ENCODE measurements around the gene SEPTIN11. TPM values are rescaled to one million over a fixed set of nuclear protein-coding genes. Genes with fewer than 3 reads are reported as not detected.

The SEPTIN11 gene
- total RNA-seq, 1 donor from 2014 or later, result 623 TPM

DNA sequence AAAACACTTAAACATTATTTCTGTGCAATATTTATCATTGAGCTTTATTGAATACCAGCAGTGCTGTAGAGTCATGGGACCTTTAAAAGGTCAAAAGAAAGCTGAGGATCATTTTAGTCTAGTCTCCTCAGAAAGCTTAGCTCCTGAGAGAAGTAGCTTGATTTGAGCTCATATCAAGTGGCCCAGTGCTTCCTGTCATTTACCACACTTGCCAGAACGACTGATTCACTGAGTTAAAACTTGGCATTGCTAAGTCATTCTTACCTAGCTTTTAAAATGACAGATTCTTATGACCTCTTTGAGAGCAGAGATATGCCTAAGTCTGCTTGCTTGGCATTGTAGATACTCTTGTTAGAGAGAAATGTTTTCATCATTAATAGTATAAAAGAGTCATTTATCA lies 15.2 kb downstream of the SEPTIN11 start:
- Histone ChIP-seq H4K20me1 (ENCODE audit: insufficient read depth, low read length) (peaks cover 88% of the 10 kb centered on the region), H3K4me1 (ENCODE audit: insufficient read depth, low read length) (peaks cover 3% of the 10 kb centered on the region), H3K4me3 (ENCODE audit: insufficient read depth, low read depth, low read length) (no peak overlapping the region), H3K27me3 (ENCODE audit: insufficient read depth, low read length) (no peaks in the 10 kb centered on the region), H3K79me2 (ENCODE audit: insufficient read depth, low read length) (peaks cover 95% of the 10 kb centered on the region), H3K9ac (ENCODE audit: low read length) (no peak overlapping the region), H2AFZ (ENCODE audit: low read depth, low read length) (no peak overlapping the region), H3K36me3 (ENCODE audit: insufficient read depth, low read length) (no peaks in the 10 kb centered on the region), H3K27ac (ENCODE audit: low read depth, low read length) (no peak overlapping the region), H3K9me3 (ENCODE audit: insufficient read depth, low read depth, low read length) (no peaks in the 10 kb centered on the region), H3K4me2 (ENCODE audit: low read length) (no peak overlapping the region)
- Mint-ChIP-seq H3K9me3 (ENCODE audit: unreplicated experiment) (no peaks in the 10 kb centered on the region), H3K27me3 (ENCODE audit: low read depth, unreplicated experiment) (no peaks in the 10 kb centered on the region), H3K4me3 (ENCODE audit: unreplicated experiment) (no peak overlapping the region), H3K4me1 (ENCODE audit: low read depth, unreplicated experiment) (peaks cover 41% of the 10 kb centered on the region), H3K36me3 (ENCODE audit: low read depth, unreplicated experiment) (peaks cover 28% of the 10 kb centered on the region), H3K27ac (ENCODE audit: unreplicated experiment) (no peak overlapping the region)
- FAIRE-seq (no peak), DNase-seq (ENCODE audit: low read depth) (no peak)
- TF ChIP-seq CTCF (IDR thresholded peaks at IDR 0.05; ENCODE audit: insufficient read depth, low read depth, low read length) (no peak), EZH2 (IDR thresholded peaks at IDR 0.05; ENCODE audit: insufficient read depth, low read length) (no peak)

- Histone ChIP-seq H3K4me1 (ENCODE audit: insufficient read depth, low read length) (peaks cover 3% of the 10 kb centered on the region), H3K36me3 (ENCODE audit: insufficient read depth, low read length) (no peaks in the 10 kb centered on the region), H3K9me3 (ENCODE audit: insufficient read depth, low read depth, low read length) (no peaks in the 10 kb centered on the region), H3K27ac (ENCODE audit: low read depth, low read length) (no peak overlapping the region), H3K9ac (ENCODE audit: low read length) (no peak overlapping the region), H3K4me3 (ENCODE audit: insufficient read depth, low read depth, low read length) (no peak overlapping the region), H2AFZ (ENCODE audit: low read depth, low read length) (no peak overlapping the region), H3K4me2 (ENCODE audit: low read length) (no peak overlapping the region), H4K20me1 (ENCODE audit: insufficient read depth, low read length) (peaks cover 85% of the 10 kb centered on the region), H3K27me3 (ENCODE audit: insufficient read depth, low read length) (no peaks in the 10 kb centered on the region), H3K79me2 (ENCODE audit: insufficient read depth, low read length) (peaks cover 95% of the 10 kb centered on the region)
- Mint-ChIP-seq H3K27ac (ENCODE audit: unreplicated experiment) (no peak overlapping the region), H3K27me3 (ENCODE audit: low read depth, unreplicated experiment) (no peaks in the 10 kb centered on the region), H3K9me3 (ENCODE audit: unreplicated experiment) (no peaks in the 10 kb centered on the region), H3K36me3 (ENCODE audit: low read depth, unreplicated experiment) (peaks cover 25% of the 10 kb centered on the region), H3K4me1 (ENCODE audit: low read depth, unreplicated experiment) (peaks cover 39% of the 10 kb centered on the region), H3K4me3 (ENCODE audit: unreplicated experiment) (no peak overlapping the region)
- FAIRE-seq, result peak; percentile 20
- TF ChIP-seq CTCF (IDR thresholded peaks at IDR 0.05; ENCODE audit: insufficient read depth, low read depth, low read length), result no peak
- no peak for TF ChIP-seq EZH2 (IDR thresholded peaks at IDR 0.05; ENCODE audit: insufficient read depth, low read length)
- no peak for DNase-seq (ENCODE audit: low read depth)
Observed at GRCh38 chr4:76965866-76966579, 16.5 kb downstream of the SEPTIN11 start.

DNA sequence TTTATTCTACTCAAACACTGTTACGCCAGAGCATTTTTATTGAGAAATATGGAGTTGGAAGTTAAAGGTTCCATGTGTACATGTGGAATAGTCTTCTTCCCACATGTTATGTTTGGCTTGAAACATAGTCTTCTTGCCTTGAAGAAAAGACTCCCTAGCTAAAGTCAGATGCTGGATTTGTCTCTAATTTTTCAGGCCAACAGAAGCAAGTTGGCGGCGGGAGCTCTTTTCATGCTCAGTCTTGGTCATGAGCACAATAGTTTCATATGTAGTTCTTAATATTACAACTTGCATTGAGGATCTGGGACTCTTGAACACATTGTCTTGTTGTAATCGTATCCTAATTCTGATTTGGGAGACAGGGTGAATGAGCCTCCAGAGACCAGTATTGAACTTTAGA lies 19.4 kb downstream of the SEPTIN11 start:
- Mint-ChIP-seq H3K36me3 (ENCODE audit: low read depth, unreplicated experiment) (peaks cover 25% of the 10 kb centered on the region), H3K4me1 (ENCODE audit: low read depth, unreplicated experiment) (peaks cover 39% of the 10 kb centered on the region), H3K27me3 (ENCODE audit: low read depth, unreplicated experiment) (no peaks in the 10 kb centered on the region), H3K27ac (ENCODE audit: unreplicated experiment) (peak overlapping the region; percentile 23), H3K4me3 (ENCODE audit: unreplicated experiment) (no peak overlapping the region), H3K9me3 (ENCODE audit: unreplicated experiment) (no peaks in the 10 kb centered on the region)
- Histone ChIP-seq H4K20me1 (ENCODE audit: insufficient read depth, low read length) (peaks cover 84% of the 10 kb centered on the region), H2AFZ (ENCODE audit: low read depth, low read length) (no peak overlapping the region), H3K4me2 (ENCODE audit: low read length) (no peak overlapping the region), H3K27ac (ENCODE audit: low read depth, low read length) (no peak overlapping the region), H3K4me1 (ENCODE audit: insufficient read depth, low read length) (peaks cover 6% of the 10 kb centered on the region), H3K9me3 (ENCODE audit: insufficient read depth, low read depth, low read length) (no peaks in the 10 kb centered on the region), H3K9ac (ENCODE audit: low read length) (no peak overlapping the region), H3K36me3 (ENCODE audit: insufficient read depth, low read length) (peaks cover 3% of the 10 kb centered on the region), H3K4me3 (ENCODE audit: insufficient read depth, low read depth, low read length) (no peak overlapping the region), H3K79me2 (ENCODE audit: insufficient read depth, low read length) (peaks cover 99% of the 10 kb centered on the region), H3K27me3 (ENCODE audit: insufficient read depth, low read length) (no peaks in the 10 kb centered on the region)
- no peak for DNase-seq (ENCODE audit: low read depth)
- TF ChIP-seq CTCF (IDR thresholded peaks at IDR 0.05; ENCODE audit: insufficient read depth, low read depth, low read length), result no peak
- TF ChIP-seq EZH2 (IDR thresholded peaks at IDR 0.05; ENCODE audit: insufficient read depth, low read length), result no peak
- FAIRE-seq, result no peak
